ENCODE results near the gene RCHY1. TPM values are rescaled to one million over a fixed set of nuclear protein-coding genes. Genes with fewer than 3 reads are reported as not detected.
A peak's percentile ranks its signal among the peaks of the same experiment; 100 is the strongest.
"Not testable (repeated sequence)": the region's sequence is repeated elsewhere in the genome, so short reads cannot be mapped to it uniquely, and the experiment has no call there.

RCHY1 gene
- total RNA-seq, 1 donor from 2014 or later = 42.9 TPM

DNA sequence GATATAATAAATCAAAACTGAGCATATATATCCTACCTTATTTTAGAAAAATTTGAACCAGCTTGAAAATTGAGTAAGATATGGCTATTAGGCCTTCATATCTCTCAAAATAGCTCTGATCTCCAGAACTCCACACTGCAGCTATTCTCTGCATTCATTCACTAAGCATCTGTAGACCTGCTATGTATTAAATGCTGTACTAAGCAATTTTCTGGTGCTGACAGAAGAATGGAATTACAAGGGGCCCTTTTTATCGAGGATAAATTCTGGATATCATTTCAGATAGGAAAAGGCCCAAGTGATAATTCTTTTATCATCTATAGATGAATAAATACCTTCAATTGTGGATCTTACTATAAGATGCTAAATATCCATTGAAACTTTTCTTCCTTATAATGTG lies 1.9 kb upstream of the RCHY1 start:
- peaks cover 29% of the 10 kb centered on the region for H3K36me3 Mint-ChIP-seq
- no peak overlapping the region for H3K27ac Mint-ChIP-seq
- no peak for TF ChIP-seq CTCF (IDR thresholded peaks at IDR 0.05; ENCODE audit: unreplicated experiment)
- peaks cover 16% of the 10 kb centered on the region for H3K4me1 Mint-ChIP-seq
- H3K27me3 Mint-ChIP-seq (ENCODE audit: low read depth) = no peaks in the 10 kb centered on the region
- peaks cover 4% of the 10 kb centered on the region for H3K9me3 Mint-ChIP-seq
- no peak overlapping the region for H3K4me3 Mint-ChIP-seq
- no peak for DNase-seq (ENCODE audit: low spot score in 2 of 2, unreplicated experiment in 2 of 2)

GRCh38 chr4:75514949-75515612 lies 878 bp upstream of the RCHY1 start:
- Mint-ChIP-seq H3K9me3 (peaks cover 4% of the 10 kb centered on the region), H3K4me3 (no peak overlapping the region), H3K27me3 (ENCODE audit: low read depth) (no peaks in the 10 kb centered on the region), H3K36me3 (peaks cover 24% of the 10 kb centered on the region), H3K27ac (peak overlapping the region; percentile 98), H3K4me1 (peaks cover 23% of the 10 kb centered on the region)
- no peak for DNase-seq (ENCODE audit: low spot score in 2 of 2, unreplicated experiment in 2 of 2)
- no peak for TF ChIP-seq CTCF (IDR thresholded peaks at IDR 0.05; ENCODE audit: unreplicated experiment)

- TF ChIP-seq CTCF (IDR thresholded peaks at IDR 0.05; ENCODE audit: unreplicated experiment) = no peak
- Mint-ChIP-seq H3K4me3 (no peak overlapping the region), H3K27ac (peak overlapping the region; percentile 98), H3K36me3 (peaks cover 18% of the 10 kb centered on the region), H3K4me1 (peaks cover 31% of the 10 kb centered on the region), H3K9me3 (no peaks in the 10 kb centered on the region), H3K27me3 (ENCODE audit: low read depth) (no peaks in the 10 kb centered on the region)
- DNase-seq (ENCODE audit: low spot score in 2 of 2, unreplicated experiment in 2 of 2) = no peak
Observed at GRCh38 chr4:75513526-75514130, 575 bp downstream of the RCHY1 start.

- no peak for TF ChIP-seq CTCF (IDR thresholded peaks at IDR 0.05; ENCODE audit: unreplicated experiment)
- H3K4me3 Mint-ChIP-seq = no peak overlapping the region
- peaks cover 31% of the 10 kb centered on the region for H3K4me1 Mint-ChIP-seq
Observed at GRCh38 chr4:75512386-75513211, 1.6 kb downstream of the RCHY1 start.

DNA sequence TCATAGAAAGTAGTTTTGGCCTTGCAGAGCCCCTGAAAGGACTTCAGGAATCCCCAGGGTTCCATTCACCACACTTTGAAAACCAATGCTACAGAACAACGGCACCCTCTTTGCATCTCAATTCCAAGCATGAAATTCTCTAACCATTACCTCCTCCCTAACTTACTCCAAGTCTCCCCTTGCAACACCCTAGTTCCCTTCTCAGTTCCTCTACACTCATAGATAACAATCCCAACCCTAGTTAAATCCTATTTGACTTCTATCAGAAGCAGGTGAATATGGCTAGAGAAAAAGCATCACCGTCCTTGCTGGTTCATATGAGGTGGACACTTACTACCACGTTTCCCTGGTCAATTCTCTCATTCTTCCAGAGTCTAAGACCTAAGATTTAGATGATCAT lies 2.4 kb downstream of the RCHY1 start:
- no peak overlapping the region for H3K4me3 Mint-ChIP-seq

More at GRCh38 chr4:75512386-75513211, 1.6 kb downstream of the RCHY1 start:
- DNase-seq (ENCODE audit: low spot score in 2 of 2, unreplicated experiment in 2 of 2) = no peak
- H3K36me3 Mint-ChIP-seq = peaks cover 10% of the 10 kb centered on the region
- no peaks in the 10 kb centered on the region for H3K9me3 Mint-ChIP-seq
- no peaks in the 10 kb centered on the region for H3K27me3 Mint-ChIP-seq (ENCODE audit: low read depth)
- peak overlapping the region; percentile 98 for H3K27ac Mint-ChIP-seq

DNA sequence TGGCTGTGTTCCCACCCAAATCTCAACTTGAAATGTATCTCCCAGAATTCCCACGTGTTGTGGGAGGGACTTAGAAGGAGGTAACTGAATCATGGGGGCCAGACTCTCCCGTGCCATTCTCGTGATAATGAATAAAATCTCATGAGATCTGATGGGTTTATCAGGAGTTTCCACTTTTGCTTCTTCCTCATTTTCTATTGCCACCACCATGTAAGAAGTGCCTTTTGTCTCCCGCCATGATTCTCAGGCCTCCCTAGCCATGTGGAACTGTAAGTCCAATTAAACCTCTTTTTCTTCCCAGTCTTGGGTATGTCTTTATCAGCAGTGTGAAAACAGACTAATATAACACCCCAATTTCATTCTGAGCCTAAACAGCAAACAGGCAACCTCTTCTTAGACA lies 4.6 kb downstream of the RCHY1 start:
- not testable (repeated sequence) for H3K4me3 Mint-ChIP-seq; H3K27ac Mint-ChIP-seq; H3K9me3 Mint-ChIP-seq; H3K27me3 Mint-ChIP-seq (ENCODE audit: low read depth); DNase-seq (ENCODE audit: low spot score in 2 of 2, unreplicated experiment in 2 of 2)
- Mint-ChIP-seq H3K4me1 (peaks cover 17% of the 10 kb centered on the region), H3K36me3 (peaks cover 19% of the 10 kb centered on the region)

More for the DNA sequence above, 2.4 kb downstream of the RCHY1 start:
- Mint-ChIP-seq H3K9me3 (no peaks in the 10 kb centered on the region), H3K27ac (no peak overlapping the region), H3K4me1 (peaks cover 31% of the 10 kb centered on the region), H3K27me3 (ENCODE audit: low read depth) (no peaks in the 10 kb centered on the region), H3K36me3 (peaks cover 12% of the 10 kb centered on the region)
- no peak for TF ChIP-seq CTCF (IDR thresholded peaks at IDR 0.05; ENCODE audit: unreplicated experiment)
- no peak for DNase-seq (ENCODE audit: low spot score in 2 of 2, unreplicated experiment in 2 of 2)

All from mesothelial cell of epicardium (in vitro differentiated cells).